ENCODE data around the gene SLC35F6.
"Not testable (repeated sequence)": the region's sequence is repeated elsewhere in the genome, so short reads cannot be mapped to it uniquely, and the experiment has no call there.

DNA sequence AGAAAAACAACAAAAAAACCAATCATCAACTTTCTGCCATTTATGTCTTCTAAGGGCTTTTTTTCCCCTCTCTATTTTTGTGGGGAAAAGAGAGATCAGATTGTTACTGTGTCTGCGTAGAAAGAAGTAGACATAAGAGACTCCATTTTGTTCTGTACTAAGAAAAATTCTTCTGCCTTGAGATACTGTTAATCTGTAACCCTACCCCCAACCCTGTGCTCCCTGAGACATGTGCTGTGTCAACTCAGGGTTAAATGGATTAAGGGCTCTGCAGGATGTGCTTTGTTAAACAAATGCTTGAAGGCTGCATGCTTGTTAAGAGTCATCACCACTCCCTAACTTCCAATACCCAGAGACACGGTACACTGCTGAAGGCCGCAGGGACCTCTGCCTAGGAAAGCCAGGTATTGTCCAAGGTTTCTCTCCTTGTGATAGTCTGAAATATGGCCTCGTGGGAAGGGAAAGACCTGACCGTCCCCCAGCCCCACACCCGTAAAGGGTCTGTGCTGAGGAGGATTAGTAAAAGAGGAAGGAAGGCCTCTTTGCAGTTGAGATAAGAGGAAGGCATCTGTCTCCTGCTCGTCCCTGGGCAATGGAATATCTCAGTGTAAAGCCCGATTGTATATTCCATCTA is 14.2 kb upstream of the SLC35F6 start:
- TF ChIP-seq CTCF (IDR thresholded peaks at IDR 0.05; ENCODE audit: poor library complexity, severe bottlenecking); TAF1 (IDR thresholded peaks at IDR 0.05; ENCODE audit: low read depth); POLR2AphosphoS5 (IDR thresholded peaks at IDR 0.05); EP300 (conservative IDR thresholded peaks at IDR 0.05; ENCODE audit: poor library complexity, severe bottlenecking); MXI1 (conservative IDR thresholded peaks at IDR 0.05; ENCODE audit: poor library complexity, severe bottlenecking); EZH2 (IDR thresholded peaks at IDR 0.05; ENCODE audit: borderline replicate concordance, insufficient read depth, low read length, poor library complexity, severe bottlenecking); RAD21 (conservative IDR thresholded peaks at IDR 0.05); SMC3 (conservative IDR thresholded peaks at IDR 0.05; ENCODE audit: poor library complexity); REST (IDR thresholded peaks at IDR 0.05; ENCODE audit: borderline replicate concordance): not testable (repeated sequence)
